GM10266 (cell line): ENCODE data around the gene PRSS23.

Source experiments
- DNase-seq: peaks from one replicate; pipeline ENCODE4 v3.0.0; 2012; ENCODE audit errors: extremely low spot score
- TF ChIP-seq, protein P1 (sequence below): IDR thresholded peaks from 2 replicates; pipeline ENCODE4 v1.5.1; 2012; ENCODE audit warnings: mild to moderate bottlenecking, low read depth; ENCODE audit not compliant: control insufficient read depth, insufficient read depth; ENCODE audit errors: missing control alignments

Gene PRSS23

DNA sequence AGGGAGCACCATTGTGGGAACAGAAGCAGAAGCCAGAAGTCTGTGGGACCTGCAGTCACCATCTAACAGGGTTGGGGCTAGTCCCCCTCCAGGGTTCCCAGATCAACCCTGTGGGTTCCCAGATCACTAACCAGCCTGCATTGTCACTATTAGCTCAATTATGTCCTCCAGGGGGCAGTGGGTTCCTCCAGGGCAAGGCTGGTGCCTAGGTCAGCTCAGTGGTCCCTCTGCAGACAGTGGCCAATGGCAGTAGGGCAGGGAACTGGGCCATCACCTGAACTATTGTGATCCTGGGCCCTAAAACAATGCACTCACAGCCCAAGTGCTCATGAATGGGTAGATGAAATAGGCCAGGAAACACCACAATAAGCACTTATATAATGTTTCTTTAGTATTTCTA is 18.8 kb upstream of the PRSS23 start:
- TF ChIP-seq, protein P1, sequence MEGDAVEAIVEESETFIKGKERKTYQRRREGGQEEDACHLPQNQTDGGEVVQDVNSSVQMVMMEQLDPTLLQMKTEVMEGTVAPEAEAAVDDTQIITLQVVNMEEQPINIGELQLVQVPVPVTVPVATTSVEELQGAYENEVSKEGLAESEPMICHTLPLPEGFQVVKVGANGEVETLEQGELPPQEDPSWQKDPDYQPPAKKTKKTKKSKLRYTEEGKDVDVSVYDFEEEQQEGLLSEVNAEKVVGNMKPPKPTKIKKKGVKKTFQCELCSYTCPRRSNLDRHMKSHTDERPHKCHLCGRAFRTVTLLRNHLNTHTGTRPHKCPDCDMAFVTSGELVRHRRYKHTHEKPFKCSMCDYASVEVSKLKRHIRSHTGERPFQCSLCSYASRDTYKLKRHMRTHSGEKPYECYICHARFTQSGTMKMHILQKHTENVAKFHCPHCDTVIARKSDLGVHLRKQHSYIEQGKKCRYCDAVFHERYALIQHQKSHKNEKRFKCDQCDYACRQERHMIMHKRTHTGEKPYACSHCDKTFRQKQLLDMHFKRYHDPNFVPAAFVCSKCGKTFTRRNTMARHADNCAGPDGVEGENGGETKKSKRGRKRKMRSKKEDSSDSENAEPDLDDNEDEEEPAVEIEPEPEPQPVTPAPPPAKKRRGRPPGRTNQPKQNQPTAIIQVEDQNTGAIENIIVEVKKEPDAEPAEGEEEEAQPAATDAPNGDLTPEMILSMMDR, result no peak
- no peak for DNase-seq

DNA sequence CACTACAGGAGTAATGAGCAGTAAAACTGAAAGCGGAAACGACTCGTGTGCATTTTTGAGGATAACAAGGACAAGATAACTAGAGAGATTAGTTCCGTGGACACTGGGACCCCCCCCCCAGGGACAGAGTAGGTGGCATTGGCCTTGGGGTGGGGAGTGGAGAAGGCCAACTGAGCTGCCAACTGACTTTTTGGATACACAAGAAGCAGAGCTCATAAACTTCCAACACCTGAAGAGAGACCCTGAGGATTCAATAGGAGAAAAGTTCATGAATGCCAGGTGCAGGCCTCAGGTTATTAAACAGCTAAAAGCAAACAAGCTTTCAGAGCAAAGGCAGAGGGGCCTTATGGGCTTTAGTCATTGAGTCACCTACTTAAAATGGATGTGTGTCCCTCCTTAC is 17.6 kb upstream of the PRSS23 start:
- TF ChIP-seq, protein P1, result no peak
- no peak for DNase-seq

GRCh38 chr11:86783661-86784060 is 16.7 kb upstream of the PRSS23 start:
- DNase-seq, result no peak
- TF ChIP-seq, protein P1, result no peak

DNA sequence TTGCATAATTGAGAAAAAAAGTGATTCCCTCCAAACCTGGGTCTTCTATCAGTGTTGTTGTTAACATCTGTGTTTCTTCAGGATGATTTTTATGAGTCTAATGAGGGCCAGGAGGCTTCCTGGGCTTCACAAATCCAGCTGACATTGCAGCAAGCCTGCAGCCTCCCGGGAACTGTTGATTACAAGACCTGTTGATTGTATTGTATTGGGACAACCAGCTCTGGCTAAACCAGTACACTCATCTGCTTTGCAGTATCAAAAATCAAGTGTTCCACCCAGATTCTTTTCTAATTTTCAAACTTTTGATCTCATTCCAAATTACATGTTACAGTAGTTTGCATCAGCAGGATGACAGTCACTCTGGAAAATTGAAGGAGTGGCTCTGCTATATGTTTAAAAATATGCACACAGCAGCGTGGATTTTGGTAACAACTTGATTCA is 16.1 kb upstream of the PRSS23 start:
- TF ChIP-seq, protein P1, result no peak
- no peak for DNase-seq

DNA sequence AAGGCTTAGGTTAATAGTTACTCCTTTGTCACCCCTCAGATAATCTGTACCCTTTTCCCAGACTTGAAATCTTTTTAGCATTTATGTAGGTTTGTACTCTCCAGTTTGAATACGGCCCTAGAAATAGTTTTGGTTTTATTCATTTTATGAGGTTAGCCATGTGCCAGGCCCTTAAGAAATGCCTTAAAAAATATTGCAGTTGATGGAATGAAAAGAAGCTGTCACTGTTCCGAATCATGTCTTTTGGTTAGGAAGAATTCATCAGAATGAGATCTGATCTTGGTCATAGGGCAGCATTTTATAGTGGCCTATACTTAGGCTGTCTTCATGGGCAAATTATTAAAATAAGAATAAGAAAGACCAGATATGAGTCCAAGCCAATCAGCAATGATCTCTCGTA is 14.8 kb upstream of the PRSS23 start:
- no peak for DNase-seq
- TF ChIP-seq, protein P1, result no peak

GRCh38 chr11:86787018-86787536 is 13.3 kb upstream of the PRSS23 start:
- TF ChIP-seq, protein P1, result no peak
- DNase-seq, result no peak

- TF ChIP-seq, protein P1, result no peak
- no peak for DNase-seq
Measured at GRCh38 chr11:86787656-86788055, 12.7 kb upstream of the PRSS23 start.
